ENCODE measurements around the gene CCDC28B.

The CCDC28B gene

DNA sequence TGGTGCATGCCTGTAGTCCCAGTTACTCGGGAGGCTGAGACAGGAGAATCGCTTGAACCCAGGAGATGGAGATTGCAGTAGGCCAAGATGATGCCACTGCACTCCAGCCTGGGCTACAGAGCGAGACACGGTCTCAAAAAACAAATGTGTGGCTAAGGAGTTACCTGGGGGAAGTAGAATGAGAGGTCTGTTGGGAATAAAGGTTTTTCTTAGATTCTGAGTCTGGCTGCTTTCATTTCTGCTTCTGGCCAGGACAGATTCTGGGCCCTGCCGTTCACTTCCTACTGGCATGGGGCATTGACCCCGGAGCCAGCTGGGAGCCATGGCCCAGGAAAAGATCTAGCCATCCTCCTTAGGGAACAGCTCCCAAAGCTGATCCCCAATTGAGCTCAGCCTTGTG lies 8.1 kb downstream of the CCDC28B start:
- Histone ChIP-seq H3K4me1 (ENCODE audit: control insufficient read depth, insufficient read depth, low read length) (peaks cover 13% of the 10 kb centered on the region), H3K4me3 (ENCODE audit: low read length) (no peak overlapping the region), H3K36me3 (ENCODE audit: control insufficient read depth, insufficient read depth, low read length, severe bottlenecking) (no peaks in the 10 kb centered on the region), H3K9me3 (ENCODE audit: control insufficient read depth, low read length) (no peaks in the 10 kb centered on the region), H3K9ac (ENCODE audit: low read length) (no peak overlapping the region), H3K27me3 (replicated peaks; ENCODE audit: control insufficient read depth, insufficient read depth, low read length) (no peaks in the 10 kb centered on the region)
- DNase-seq (ENCODE audit: low read depth): no peak

- Histone ChIP-seq H3K9ac (ENCODE audit: low read length) (no peak within 1 kb of the TSS), H3K4me1 (ENCODE audit: control insufficient read depth, insufficient read depth, low read length) (peaks cover 13% of the 10 kb centered on the region)
Observed at GRCh38 chr1:32208891-32209328, 8.5 kb downstream of the CCDC28B start, which contains the start of gene DCDC2B. DCDC2B (plus strand) TSS chr1:32209089; CDS start chr1:32209094, 5 bp downstream.

DNA sequence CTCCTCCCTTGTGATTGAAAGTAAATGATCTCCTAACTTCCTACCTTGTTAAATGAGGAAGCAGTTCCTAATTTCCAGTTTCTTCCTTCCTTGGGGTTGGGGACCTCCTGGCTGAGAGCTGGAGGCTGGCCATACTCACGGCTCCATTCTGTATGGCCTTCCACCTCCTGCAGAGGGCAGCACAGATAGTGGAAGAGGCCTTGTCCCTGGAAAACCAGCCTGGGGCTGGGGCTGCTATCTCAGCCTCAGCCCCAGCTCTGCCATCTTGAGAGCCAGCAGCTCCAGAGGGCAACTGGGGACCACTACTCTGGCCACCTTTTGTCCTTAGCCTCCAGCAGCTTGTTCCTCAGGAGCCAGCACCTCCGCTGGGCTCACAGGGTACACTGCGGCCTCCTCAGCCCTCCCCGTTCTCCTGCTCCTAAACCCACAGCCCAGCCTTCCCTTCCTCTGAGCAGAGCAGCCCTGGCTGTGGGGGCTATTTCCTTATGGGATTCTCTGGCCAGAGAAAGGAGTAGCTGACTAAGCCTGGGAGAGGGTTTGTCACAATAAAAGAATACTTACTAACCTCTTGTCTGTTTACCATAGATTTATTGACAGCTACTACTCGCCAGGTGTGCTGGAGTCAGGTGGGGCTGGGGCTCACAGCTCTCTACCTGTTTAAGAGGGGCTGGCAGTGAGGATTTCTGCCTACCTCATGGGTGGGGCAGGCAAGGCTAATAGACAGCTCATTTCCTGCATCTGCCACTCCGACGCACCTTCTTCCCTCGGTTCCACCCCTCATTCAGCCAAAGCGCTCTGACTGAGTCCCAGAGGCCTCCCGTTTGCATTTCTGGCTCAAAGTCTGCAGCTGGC lies 15.5 kb downstream of the CCDC28B start:
- peaks cover 16% of the 10 kb centered on the region for H3K4me1 ChIP-seq (ENCODE audit: control insufficient read depth, insufficient read depth, low read length)
- DNase-seq (ENCODE audit: low read depth): peak; percentile 88
- peak overlapping the region; percentile 30 for H3K9ac ChIP-seq (ENCODE audit: low read length)
- no peaks in the 10 kb centered on the region for H3K27me3 ChIP-seq (replicated peaks; ENCODE audit: control insufficient read depth, insufficient read depth, low read length)
- H3K4me3 ChIP-seq (ENCODE audit: low read length): no peak overlapping the region
- H3K36me3 ChIP-seq (ENCODE audit: control insufficient read depth, insufficient read depth, low read length, severe bottlenecking): peaks cover 27% of the 10 kb centered on the region
- H3K9me3 ChIP-seq (ENCODE audit: control insufficient read depth, low read length): no peaks in the 10 kb centered on the region

More at GRCh38 chr1:32208891-32209328, 8.5 kb downstream of the CCDC28B start, which contains the start of gene DCDC2B:
- no peaks in the 10 kb centered on the region for H3K9me3 ChIP-seq (ENCODE audit: control insufficient read depth, low read length)
- no peak within 1 kb of the TSS for H3K4me3 ChIP-seq (ENCODE audit: low read length)
- no peaks in the 10 kb centered on the region for H3K36me3 ChIP-seq (ENCODE audit: control insufficient read depth, insufficient read depth, low read length, severe bottlenecking)
- no peaks in the 10 kb centered on the region for H3K27me3 ChIP-seq (replicated peaks; ENCODE audit: control insufficient read depth, insufficient read depth, low read length)
- DNase-seq (ENCODE audit: low read depth): no peak

- DNase-seq (ENCODE audit: low read depth): no peak
- Histone ChIP-seq H3K36me3 (ENCODE audit: control insufficient read depth, insufficient read depth, low read length, severe bottlenecking) (peaks cover 27% of the 10 kb centered on the region), H3K4me3 (ENCODE audit: low read length) (no peak overlapping the region)
Observed at GRCh38 chr1:32216566-32216965, 16.2 kb downstream of the CCDC28B start.

GRCh38 chr1:32219022-32219421 lies 18.6 kb downstream of the CCDC28B start:
- peaks cover 31% of the 10 kb centered on the region for H3K36me3 ChIP-seq (ENCODE audit: control insufficient read depth, insufficient read depth, low read length, severe bottlenecking)
- H3K4me3 ChIP-seq (ENCODE audit: low read length): no peak overlapping the region
- H3K9me3 ChIP-seq (ENCODE audit: control insufficient read depth, low read length): no peaks in the 10 kb centered on the region

More at GRCh38 chr1:32216566-32216965, 16.2 kb downstream of the CCDC28B start:
- Histone ChIP-seq H3K4me1 (ENCODE audit: control insufficient read depth, insufficient read depth, low read length) (peaks cover 23% of the 10 kb centered on the region), H3K9me3 (ENCODE audit: control insufficient read depth, low read length) (no peaks in the 10 kb centered on the region), H3K9ac (ENCODE audit: low read length) (no peak overlapping the region), H3K27me3 (replicated peaks; ENCODE audit: control insufficient read depth, insufficient read depth, low read length) (no peaks in the 10 kb centered on the region)

DNA sequence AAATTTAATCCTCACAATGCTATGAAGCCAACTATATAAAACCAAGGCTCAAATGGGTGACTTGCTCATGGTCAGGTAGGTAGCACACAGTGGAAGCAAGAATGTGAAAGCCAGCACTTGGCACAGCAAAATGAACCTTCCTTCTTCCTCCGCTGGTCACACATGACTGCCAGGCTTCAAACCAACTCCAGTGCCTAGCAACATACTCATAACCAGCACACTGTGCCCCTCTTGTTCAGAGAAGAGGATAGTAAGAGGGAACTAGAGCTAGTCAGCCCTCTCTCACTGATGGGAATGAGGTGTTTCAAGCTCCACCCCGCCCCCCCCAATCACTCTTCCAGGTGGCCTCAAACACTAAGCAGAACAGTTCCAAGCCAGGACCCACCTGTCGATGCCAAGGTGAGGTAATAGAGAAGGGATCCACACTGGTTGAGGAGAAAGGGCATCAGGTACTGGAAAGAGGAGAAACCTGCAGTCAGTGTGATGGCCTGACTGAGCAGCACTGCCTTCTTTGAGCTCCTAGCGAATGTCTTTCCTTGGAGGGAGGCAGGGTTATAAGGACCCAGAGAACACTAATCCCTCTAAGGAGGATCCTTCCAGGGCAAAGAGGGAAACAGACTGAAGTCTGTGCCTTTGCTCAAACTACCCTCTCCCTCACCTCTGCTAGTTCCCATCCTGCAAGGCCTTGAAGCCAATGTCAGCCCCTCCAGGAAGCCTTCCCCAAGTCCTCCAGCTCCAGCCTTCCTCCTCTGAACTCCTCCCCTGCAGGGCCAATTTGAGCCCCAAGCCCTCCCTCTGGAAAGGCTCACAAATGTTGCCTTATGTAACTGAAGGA lies 20.6 kb downstream of the CCDC28B start:
- no peak for DNase-seq (ENCODE audit: low read depth)
- H3K4me1 ChIP-seq (ENCODE audit: control insufficient read depth, insufficient read depth, low read length): peaks cover 39% of the 10 kb centered on the region
- H3K27me3 ChIP-seq (replicated peaks; ENCODE audit: control insufficient read depth, insufficient read depth, low read length): no peaks in the 10 kb centered on the region
- H3K4me3 ChIP-seq (ENCODE audit: low read length): peak overlapping the region; percentile 98
- H3K36me3 ChIP-seq (ENCODE audit: control insufficient read depth, insufficient read depth, low read length, severe bottlenecking): peaks cover 35% of the 10 kb centered on the region
- peak overlapping the region; percentile 98 for H3K9ac ChIP-seq (ENCODE audit: low read length)
- H3K9me3 ChIP-seq (ENCODE audit: control insufficient read depth, low read length): no peaks in the 10 kb centered on the region

More at GRCh38 chr1:32219022-32219421, 18.6 kb downstream of the CCDC28B start:
- no peak overlapping the region for H3K9ac ChIP-seq (ENCODE audit: low read length)
- H3K4me1 ChIP-seq (ENCODE audit: control insufficient read depth, insufficient read depth, low read length): peaks cover 34% of the 10 kb centered on the region
- DNase-seq (ENCODE audit: low read depth): no peak
- no peaks in the 10 kb centered on the region for H3K27me3 ChIP-seq (replicated peaks; ENCODE audit: control insufficient read depth, insufficient read depth, low read length)

DNA sequence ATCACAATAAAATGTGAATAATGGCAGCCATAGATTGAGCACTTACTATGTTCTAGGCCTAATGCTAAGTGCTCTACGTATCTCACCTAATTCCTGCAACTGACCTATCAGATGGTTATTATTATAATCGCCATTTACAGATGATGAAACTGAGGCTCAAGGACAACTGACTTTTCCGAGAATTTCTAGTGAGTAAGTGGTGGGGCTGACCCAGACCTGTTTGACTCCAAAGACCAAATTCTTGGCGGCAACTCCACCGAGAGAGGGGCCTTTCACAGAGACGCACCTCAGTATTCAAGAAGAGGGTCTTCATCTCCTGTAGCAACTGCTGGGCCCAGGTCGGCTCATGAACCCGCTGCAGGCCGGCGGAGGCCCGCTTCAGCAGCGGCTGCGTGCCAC lies 21.2 kb downstream of the CCDC28B start:
- no peaks in the 10 kb centered on the region for H3K9me3 ChIP-seq (ENCODE audit: control insufficient read depth, low read length)
- peak overlapping the region; percentile 98 for H3K9ac ChIP-seq (ENCODE audit: low read length)
- no peaks in the 10 kb centered on the region for H3K27me3 ChIP-seq (replicated peaks; ENCODE audit: control insufficient read depth, insufficient read depth, low read length)
- peak overlapping the region; percentile 98 for H3K4me3 ChIP-seq (ENCODE audit: low read length)
- H3K4me1 ChIP-seq (ENCODE audit: control insufficient read depth, insufficient read depth, low read length): peaks cover 39% of the 10 kb centered on the region
- DNase-seq (ENCODE audit: low read depth): peak; percentile 25
- peaks cover 34% of the 10 kb centered on the region for H3K36me3 ChIP-seq (ENCODE audit: control insufficient read depth, insufficient read depth, low read length, severe bottlenecking)

GRCh38 chr1:32221980-32222755 lies 21.8 kb downstream of the CCDC28B start, which contains the start of the genes EIF3I and TMEM234:
EIF3I (plus strand) TSS chr1:32222407; CDS start chr1:32222442, 35 bp downstream.
TMEM234 (minus strand) TSS chr1:32222353; CDS start chr1:32222322, 31 bp downstream.
- Histone ChIP-seq H3K4me3 (ENCODE audit: low read length) (peak within 1 kb of the TSS; percentile 98), H3K9me3 (ENCODE audit: control insufficient read depth, low read length) (no peaks in the 10 kb centered on the region), H3K27me3 (replicated peaks; ENCODE audit: control insufficient read depth, insufficient read depth, low read length) (no peaks in the 10 kb centered on the region), H3K9ac (ENCODE audit: low read length) (peak within 1 kb of the TSS; percentile 98), H3K4me1 (ENCODE audit: control insufficient read depth, insufficient read depth, low read length) (peaks cover 39% of the 10 kb centered on the region), H3K36me3 (ENCODE audit: control insufficient read depth, insufficient read depth, low read length, severe bottlenecking) (peaks cover 33% of the 10 kb centered on the region)
- DNase-seq (ENCODE audit: low read depth): peak; percentile 98

DNA sequence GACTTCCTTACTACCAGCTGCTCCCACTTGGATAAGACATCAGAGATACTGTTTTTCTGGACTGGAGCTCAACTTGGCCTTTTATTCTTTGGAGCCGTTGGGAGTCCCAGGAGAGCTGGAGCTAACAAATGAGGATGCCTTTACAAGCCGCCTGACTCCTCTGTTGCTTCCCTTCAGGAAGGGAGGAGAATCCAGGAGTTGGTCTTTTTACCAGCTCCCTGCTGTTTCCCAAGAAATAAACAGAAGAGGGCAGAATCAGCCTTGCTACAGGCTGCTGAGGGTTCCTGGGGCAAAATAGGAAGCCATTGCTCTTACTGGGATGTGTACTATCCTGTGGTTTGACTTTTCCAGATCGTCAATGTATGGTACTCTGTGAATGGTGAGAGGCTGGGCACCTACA lies 23.3 kb downstream of the CCDC28B start:
- Histone ChIP-seq H3K9me3 (ENCODE audit: control insufficient read depth, low read length) (no peaks in the 10 kb centered on the region), H3K9ac (ENCODE audit: low read length) (peak overlapping the region; percentile 98), H3K36me3 (ENCODE audit: control insufficient read depth, insufficient read depth, low read length, severe bottlenecking) (peaks cover 46% of the 10 kb centered on the region), H3K4me3 (ENCODE audit: low read length) (peak overlapping the region; percentile 98), H3K4me1 (ENCODE audit: control insufficient read depth, insufficient read depth, low read length) (peaks cover 39% of the 10 kb centered on the region), H3K27me3 (replicated peaks; ENCODE audit: control insufficient read depth, insufficient read depth, low read length) (no peaks in the 10 kb centered on the region)
- DNase-seq (ENCODE audit: low read depth): no peak

- DNase-seq (ENCODE audit: low read depth): no peak
- Histone ChIP-seq H3K4me3 (ENCODE audit: low read length) (peak overlapping the region; percentile 98), H3K9me3 (ENCODE audit: control insufficient read depth, low read length) (no peaks in the 10 kb centered on the region), H3K4me1 (ENCODE audit: control insufficient read depth, insufficient read depth, low read length) (peaks cover 34% of the 10 kb centered on the region), H3K9ac (ENCODE audit: low read length) (peak overlapping the region; percentile 98), H3K27me3 (replicated peaks; ENCODE audit: control insufficient read depth, insufficient read depth, low read length) (no peaks in the 10 kb centered on the region), H3K36me3 (ENCODE audit: control insufficient read depth, insufficient read depth, low read length, severe bottlenecking) (peaks cover 51% of the 10 kb centered on the region)
Observed at GRCh38 chr1:32224285-32224684, 23.9 kb downstream of the CCDC28B start.

Measured in adipocyte (in vitro differentiated cells).